AG04449 (cell line): ENCODE measurements around the gene AMDHD2.
"Not testable (repeated sequence)": the region's sequence is repeated elsewhere in the genome, so short reads cannot be mapped to it uniquely, and the experiment has no call there.

ENCODE experiments used
- CTCF ChIA-PET: fragments of 350-600 bp; formaldehyde crosslinking; extraction: SDS; loops from one replicate; lab custom pipeline; 2021; ENCODE audit warnings: antibody characterized with exemption; lab: Yijun Ruan, JAX
- POLR2A ChIA-PET: fragments of 400-600, 350-600 bp; formaldehyde crosslinking; extraction: SDS; loops from one replicate; lab custom pipeline; 2020; ENCODE audit warnings: antibody characterized with exemption, inconsistent platforms; lab: Yijun Ruan, JAX
- DNase-seq: peaks from one replicate; pipeline ENCODE4 v3.0.0-alpha.2; 2010; ENCODE audit warnings: low read depth, low spot score
- H3K4me3 ChIP-seq: 2 replicates; pipeline ENCODE4 v1.5.1; 2011; ENCODE audit warnings: low read depth, mild to moderate bottlenecking, control low read depth, low read length
- CTCF ChIP-seq: IDR thresholded peaks from one replicate; pipeline ENCODE4 v1.5.1; 2011; ENCODE audit warnings: mild to moderate bottlenecking, moderate library complexity, low read length, control low read depth, inconsistent platforms; ENCODE audit not compliant: insufficient read depth; ENCODE audit errors: missing control alignments

Gene AMDHD2

GRCh38 chr16:2560131-2560797 lies 40.1 kb downstream of the AMDHD2 start:
- POLR2A ChIA-PET, CTCF ChIA-PET, DNase-seq, H3K4me3 ChIP-seq: not testable (repeated sequence)

DNA sequence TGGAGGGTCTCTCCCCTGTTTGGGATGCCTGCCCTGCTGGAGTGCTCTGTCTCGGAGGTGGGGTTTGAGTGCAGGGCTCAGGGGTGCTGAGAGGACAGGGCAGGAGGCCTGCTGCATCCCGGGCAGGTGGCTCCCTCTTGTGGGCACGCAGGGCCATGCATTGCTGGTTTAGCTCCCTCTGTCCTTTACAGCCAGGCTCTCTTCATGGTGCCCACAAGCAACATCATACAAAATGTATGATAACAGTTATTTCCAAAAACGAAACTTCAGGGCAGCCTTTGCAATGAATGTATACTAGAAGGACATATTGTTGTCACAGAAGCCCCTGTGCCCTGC lies 40.6 kb downstream of the AMDHD2 start:
- H3K4me3 ChIP-seq, DNase-seq, CTCF ChIA-PET, POLR2A ChIA-PET: not testable (repeated sequence)
- peak; percentile 20 for TF ChIP-seq CTCF

DNA sequence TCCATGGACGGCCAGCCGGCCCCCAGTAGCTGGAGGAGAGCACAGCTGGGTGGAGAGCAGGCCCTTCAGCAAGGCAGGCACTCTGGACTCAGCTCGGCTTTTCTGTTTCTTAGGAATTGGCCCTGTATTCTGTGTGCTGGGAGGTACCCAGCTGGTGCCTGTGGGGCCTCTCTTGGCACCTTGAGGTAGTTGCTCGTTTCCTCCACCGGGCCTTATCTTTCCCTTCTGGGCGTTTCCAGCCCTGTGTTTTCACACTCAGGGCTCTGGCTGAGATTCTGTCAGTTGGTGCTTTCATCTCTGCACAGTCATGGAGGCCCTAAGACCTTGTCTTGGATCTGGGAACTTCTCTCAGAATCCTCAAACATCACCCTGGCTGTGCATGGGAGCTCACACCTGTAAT lies 47.3 kb downstream of the AMDHD2 start:
- DNase-seq, H3K4me3 ChIP-seq, CTCF ChIA-PET, POLR2A ChIA-PET: not testable (repeated sequence)

GRCh38 chr16:2568573-2568972 lies 48.4 kb downstream of the AMDHD2 start:
- DNase-seq, CTCF ChIA-PET, POLR2A ChIA-PET, H3K4me3 ChIP-seq: not testable (repeated sequence)

DNA sequence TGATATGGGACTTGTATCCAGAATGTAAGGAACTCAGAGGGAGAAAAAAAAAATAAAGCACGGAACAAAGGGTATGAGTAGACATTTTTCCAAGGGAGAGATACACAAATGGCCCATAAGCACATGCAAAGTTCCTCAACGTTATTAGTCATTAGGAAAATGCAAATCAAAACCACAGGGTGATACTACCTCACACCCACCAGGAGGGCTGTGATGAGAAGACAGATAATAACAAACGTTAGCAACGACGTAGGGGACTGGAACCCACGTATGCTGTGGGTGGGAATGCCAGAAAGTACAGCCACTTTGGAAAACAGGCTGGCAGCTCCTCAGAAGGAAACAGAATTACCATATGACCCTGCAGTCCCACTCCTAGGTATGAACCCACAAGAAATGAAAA lies 52.5 kb downstream of the AMDHD2 start:
- CTCF ChIA-PET = not testable (repeated sequence)

DNA sequence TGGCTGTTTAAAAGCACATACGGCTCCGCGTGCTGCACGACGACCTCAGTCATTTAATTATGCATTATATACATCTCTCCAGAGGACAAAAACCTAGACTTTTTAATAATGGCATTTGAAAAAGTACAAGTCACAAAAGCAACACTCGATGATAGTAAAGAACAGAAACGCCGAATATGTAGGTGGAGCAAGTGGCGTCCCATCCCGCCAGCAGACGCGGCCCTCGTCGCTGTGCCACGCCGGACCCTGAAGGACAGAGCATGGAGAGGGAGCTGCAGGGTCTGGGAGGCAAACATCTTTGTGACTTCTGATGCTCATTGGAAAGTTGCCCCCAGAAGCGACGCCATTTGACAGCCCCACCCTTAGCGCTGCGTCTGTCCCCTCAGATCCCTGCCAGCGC lies 55.7 kb downstream of the AMDHD2 start:
- CTCF ChIA-PET, DNase-seq, H3K4me3 ChIP-seq, POLR2A ChIA-PET: not testable (repeated sequence)

More for the DNA sequence above, 52.5 kb downstream of the AMDHD2 start:
- H3K4me3 ChIP-seq, POLR2A ChIA-PET, DNase-seq: not testable (repeated sequence)

DNA sequence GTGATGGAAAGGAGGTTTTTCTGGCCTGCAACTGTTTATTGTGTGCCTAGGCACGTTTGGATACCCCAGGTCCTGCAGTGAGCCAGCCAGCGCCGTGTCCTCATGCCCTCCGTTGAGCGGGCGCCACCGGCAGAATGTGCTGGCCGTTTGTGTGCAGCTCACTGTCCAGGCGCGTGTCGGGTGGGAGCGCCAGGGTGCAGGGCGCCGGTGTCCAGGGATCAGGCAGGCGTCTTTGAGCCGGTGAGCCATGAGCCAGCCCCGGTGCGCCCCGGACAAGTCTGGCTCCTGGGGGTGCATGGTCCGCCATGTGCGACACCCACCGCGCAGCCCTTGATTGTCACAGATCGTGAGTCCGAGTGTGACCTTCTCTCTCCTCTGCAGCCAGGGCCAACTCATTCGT lies 56.9 kb downstream of the AMDHD2 start:
- CTCF ChIA-PET, POLR2A ChIA-PET, H3K4me3 ChIP-seq, DNase-seq: not testable (repeated sequence)

- H3K4me3 ChIP-seq, POLR2A ChIA-PET, CTCF ChIA-PET, DNase-seq: not testable (repeated sequence)
Measured at GRCh38 chr16:2578905-2579304, 58.7 kb downstream of the AMDHD2 start.

DNA sequence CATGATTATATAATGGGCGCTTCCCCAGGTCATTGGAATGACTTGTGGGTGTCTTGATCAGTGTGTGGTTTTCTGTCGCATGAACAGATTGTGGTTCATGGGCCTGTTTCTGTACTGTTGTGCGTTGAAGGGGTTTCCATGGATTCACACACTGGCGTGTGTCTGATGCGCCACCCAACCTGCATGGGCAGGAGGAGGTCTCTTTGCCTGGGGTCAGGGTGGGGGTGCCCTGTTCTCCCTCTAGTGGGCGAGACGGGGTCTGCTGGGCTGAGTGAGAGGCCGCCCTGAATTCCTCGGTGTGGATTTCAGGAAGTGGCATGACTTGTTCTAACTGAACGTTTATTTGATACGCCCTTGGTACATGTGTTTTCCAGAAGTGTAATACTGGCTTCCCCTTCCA lies 60.0 kb downstream of the AMDHD2 start:
- H3K4me3 ChIP-seq, CTCF ChIA-PET, DNase-seq, POLR2A ChIA-PET: not testable (repeated sequence)
- peak; percentile 3 for TF ChIP-seq CTCF

GRCh38 chr16:2580818-2581217 lies 60.6 kb downstream of the AMDHD2 start:
- CTCF ChIA-PET, DNase-seq, H3K4me3 ChIP-seq, POLR2A ChIA-PET: not testable (repeated sequence)
